ENCODE results near the gene WDR72. TPM values are rescaled to one million over a fixed set of nuclear protein-coding genes. Genes with fewer than 3 reads are reported as not detected.

Gene WDR72
- total and polyA plus RNA-seq, 2 of the 13 experiments (the other 11 are each of a cell fraction or from before 2014, with no cell fraction given): 0.21 to 0.60 TPM

DNA sequence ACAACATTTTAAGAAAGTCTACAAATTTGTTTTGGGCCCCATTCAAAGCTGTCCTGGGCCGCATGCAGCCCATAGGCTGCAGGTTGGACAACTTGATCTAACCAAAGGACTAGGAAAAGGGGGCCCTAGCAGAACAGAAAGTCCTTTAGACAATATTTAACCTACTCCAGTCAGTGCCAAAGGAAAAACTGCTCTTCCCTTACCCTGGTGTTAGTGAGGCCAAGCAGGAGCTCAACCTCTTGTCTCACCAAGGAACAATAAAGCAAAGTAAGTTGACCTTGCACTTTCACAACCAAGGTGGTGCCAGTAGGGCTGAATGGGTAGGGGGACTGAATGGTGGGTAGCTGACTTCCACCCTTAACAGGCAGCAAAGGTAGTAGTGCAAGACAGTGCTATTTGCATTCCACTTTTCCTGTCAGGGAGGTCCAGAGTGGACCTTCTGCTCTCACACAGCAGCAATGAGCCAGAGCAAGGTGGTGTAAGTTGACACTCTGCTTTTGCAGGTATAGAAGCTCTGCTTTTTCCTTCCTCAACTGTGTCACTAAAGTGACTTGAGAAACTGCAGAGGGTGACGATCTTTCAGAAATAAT is 124.9 kb downstream of the WDR72 start:
- ChIA-PET POLR2A (no interaction called here), CTCF (ENCODE audit: low intra/inter-chr PET ratio, low total read pairs) (no interaction called here)
- Histone ChIP-seq H3K27ac (ENCODE audit: extremely low read length, insufficient read depth, low read length) (peak overlapping the region; percentile 27), H3K79me2 (ENCODE audit: insufficient read depth, low read length) (no peaks in the 10 kb centered on the region), H4K20me1 (ENCODE audit: insufficient read depth, low read length) (no peaks in the 10 kb centered on the region), H3K4me1 (ENCODE audit: insufficient read depth, low read length) (peaks cover 15% of the 10 kb centered on the region), H2AFZ (ENCODE audit: low read length) (no peak overlapping the region), H3K9ac (ENCODE audit: insufficient read depth, low read depth, low read length) (no peak overlapping the region), H3K9me3 (ENCODE audit: low read length) (peaks cover 21% of the 10 kb centered on the region), H3K4me3 (replicated peaks in 1 of 3; ENCODE audit: insufficient read depth in 1 of 3, low read depth in 2 of 3, low read length in 3 of 3) (no peak overlapping the region; a peak in 1 of 6 replicates), H3K36me3 (replicated peaks in 1 of 2; ENCODE audit: control insufficient read depth in 1 of 2, insufficient read depth in 2 of 2, low read length in 2 of 2) (no peaks in the 10 kb centered on the region), H3K4me2 (ENCODE audit: low read depth, low read length) (peak overlapping the region; percentile 69), H3K27me3 (ENCODE audit: control insufficient read depth in 1 of 2, insufficient read depth in 2 of 2, low read length in 2 of 2) (no peaks in the 10 kb centered on the region)
- FAIRE-seq (no peak), DNase-seq (ENCODE audit: low spot score) (no peak), ATAC-seq (peak; percentile 94)
- in situ Hi-C loops (cut with HindIII; ENCODE audit: extremely low pct_ligation_motif_present, low pct_unique_long_range_greater_than_20kb) (no loop called here), intact Hi-C loops (cut with micrococcal nuclease; ENCODE audit: unreplicated experiment) (no loop called here)
- BruUV-seq (replicated peaks): no TSS peak
- whole genome bisulfite sequencing (ENCODE audit: low lambda C conversion rate): 26% methylated on average over 2 of the region's 2 CpGs
- TF ChIP-seq, protein P1, sequence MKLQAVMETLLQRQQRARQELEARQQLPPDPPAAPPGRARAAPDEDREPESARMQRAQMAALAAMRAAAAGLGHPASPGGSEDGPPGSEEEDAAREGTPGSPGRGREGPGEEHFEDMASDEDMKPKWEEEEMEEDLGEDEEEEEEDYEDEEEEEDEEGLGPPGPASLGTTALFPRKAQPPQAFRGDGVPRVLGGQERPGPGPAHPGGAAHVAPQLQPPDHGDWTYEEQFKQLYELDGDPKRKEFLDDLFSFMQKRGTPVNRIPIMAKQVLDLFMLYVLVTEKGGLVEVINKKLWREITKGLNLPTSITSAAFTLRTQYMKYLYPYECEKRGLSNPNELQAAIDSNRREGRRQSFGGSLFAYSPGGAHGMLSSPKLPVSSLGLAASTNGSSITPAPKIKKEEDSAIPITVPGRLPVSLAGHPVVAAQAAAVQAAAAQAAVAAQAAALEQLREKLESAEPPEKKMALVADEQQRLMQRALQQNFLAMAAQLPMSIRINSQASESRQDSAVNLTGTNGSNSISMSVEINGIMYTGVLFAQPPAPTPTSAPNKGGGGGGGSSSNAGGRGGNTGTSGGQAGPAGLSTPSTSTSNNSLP (IDR thresholded peaks at IDR 0.05; ENCODE audit: low read depth, low read length): no peak
- TF ChIP-seq ZNF17 (CRISPR knock-in tag; IDR thresholded peaks at IDR 0.05): no peak
- TF ChIP-seq, protein P2, sequence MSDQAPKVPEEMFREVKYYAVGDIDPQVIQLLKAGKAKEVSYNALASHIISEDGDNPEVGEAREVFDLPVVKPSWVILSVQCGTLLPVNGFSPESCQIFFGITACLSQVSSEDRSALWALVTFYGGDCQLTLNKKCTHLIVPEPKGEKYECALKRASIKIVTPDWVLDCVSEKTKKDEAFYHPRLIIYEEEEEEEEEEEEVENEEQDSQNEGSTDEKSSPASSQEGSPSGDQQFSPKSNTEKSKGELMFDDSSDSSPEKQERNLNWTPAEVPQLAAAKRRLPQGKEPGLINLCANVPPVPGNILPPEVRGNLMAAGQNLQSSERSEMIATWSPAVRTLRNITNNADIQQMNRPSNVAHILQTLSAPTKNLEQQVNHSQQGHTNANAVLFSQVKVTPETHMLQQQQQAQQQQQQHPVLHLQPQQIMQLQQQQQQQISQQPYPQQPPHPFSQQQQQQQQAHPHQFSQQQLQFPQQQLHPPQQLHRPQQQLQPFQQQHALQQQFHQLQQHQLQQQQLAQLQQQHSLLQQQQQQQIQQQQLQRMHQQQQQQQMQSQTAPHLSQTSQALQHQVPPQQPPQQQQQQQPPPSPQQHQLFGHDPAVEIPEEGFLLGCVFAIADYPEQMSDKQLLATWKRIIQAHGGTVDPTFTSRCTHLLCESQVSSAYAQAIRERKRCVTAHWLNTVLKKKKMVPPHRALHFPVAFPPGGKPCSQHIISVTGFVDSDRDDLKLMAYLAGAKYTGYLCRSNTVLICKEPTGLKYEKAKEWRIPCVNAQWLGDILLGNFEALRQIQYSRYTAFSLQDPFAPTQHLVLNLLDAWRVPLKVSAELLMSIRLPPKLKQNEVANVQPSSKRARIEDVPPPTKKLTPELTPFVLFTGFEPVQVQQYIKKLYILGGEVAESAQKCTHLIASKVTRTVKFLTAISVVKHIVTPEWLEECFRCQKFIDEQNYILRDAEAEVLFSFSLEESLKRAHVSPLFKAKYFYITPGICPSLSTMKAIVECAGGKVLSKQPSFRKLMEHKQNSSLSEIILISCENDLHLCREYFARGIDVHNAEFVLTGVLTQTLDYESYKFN (CRISPR knock-in tag; conservative IDR thresholded peaks at IDR 0.05): peak; percentile 62
- no peak for TF ChIP-seq REPIN1 (CRISPR knock-in tag; IDR thresholded peaks at IDR 0.05; ENCODE audit: borderline replicate concordance, low read depth)
- no peak for TF ChIP-seq RFXANK (CRISPR knock-in tag; IDR thresholded peaks at IDR 0.05)
- TF ChIP-seq, protein P3, sequence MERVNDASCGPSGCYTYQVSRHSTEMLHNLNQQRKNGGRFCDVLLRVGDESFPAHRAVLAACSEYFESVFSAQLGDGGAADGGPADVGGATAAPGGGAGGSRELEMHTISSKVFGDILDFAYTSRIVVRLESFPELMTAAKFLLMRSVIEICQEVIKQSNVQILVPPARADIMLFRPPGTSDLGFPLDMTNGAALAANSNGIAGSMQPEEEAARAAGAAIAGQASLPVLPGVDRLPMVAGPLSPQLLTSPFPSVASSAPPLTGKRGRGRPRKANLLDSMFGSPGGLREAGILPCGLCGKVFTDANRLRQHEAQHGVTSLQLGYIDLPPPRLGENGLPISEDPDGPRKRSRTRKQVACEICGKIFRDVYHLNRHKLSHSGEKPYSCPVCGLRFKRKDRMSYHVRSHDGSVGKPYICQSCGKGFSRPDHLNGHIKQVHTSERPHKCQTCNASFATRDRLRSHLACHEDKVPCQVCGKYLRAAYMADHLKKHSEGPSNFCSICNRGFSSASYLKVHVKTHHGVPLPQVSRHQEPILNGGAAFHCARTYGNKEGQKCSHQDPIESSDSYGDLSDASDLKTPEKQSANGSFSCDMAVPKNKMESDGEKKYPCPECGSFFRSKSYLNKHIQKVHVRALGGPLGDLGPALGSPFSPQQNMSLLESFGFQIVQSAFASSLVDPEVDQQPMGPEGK (CRISPR knock-in tag; IDR thresholded peaks at IDR 0.05): no peak
- peak; percentile 31 to 36; a peak in 2 of 4 replicates for TF ChIP-seq MAFK (conservative IDR thresholded peaks at IDR 0.05 in 1 of 2, IDR thresholded peaks at IDR 0.05 in 1 of 2; ENCODE audit: low read length in 2 of 2)
- TF ChIP-seq, protein P4, sequence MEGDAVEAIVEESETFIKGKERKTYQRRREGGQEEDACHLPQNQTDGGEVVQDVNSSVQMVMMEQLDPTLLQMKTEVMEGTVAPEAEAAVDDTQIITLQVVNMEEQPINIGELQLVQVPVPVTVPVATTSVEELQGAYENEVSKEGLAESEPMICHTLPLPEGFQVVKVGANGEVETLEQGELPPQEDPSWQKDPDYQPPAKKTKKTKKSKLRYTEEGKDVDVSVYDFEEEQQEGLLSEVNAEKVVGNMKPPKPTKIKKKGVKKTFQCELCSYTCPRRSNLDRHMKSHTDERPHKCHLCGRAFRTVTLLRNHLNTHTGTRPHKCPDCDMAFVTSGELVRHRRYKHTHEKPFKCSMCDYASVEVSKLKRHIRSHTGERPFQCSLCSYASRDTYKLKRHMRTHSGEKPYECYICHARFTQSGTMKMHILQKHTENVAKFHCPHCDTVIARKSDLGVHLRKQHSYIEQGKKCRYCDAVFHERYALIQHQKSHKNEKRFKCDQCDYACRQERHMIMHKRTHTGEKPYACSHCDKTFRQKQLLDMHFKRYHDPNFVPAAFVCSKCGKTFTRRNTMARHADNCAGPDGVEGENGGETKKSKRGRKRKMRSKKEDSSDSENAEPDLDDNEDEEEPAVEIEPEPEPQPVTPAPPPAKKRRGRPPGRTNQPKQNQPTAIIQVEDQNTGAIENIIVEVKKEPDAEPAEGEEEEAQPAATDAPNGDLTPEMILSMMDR (CRISPR knock-in tag; IDR thresholded peaks at IDR 0.05): no peak
- TF ChIP-seq, protein P5, sequence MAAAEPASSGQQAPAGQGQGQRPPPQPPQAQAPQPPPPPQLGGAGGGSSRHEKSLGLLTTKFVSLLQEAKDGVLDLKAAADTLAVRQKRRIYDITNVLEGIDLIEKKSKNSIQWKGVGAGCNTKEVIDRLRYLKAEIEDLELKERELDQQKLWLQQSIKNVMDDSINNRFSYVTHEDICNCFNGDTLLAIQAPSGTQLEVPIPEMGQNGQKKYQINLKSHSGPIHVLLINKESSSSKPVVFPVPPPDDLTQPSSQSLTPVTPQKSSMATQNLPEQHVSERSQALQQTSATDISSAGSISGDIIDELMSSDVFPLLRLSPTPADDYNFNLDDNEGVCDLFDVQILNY (CRISPR knock-in tag; conservative IDR thresholded peaks at IDR 0.05): no peak
- TF ChIP-seq, protein P6, sequence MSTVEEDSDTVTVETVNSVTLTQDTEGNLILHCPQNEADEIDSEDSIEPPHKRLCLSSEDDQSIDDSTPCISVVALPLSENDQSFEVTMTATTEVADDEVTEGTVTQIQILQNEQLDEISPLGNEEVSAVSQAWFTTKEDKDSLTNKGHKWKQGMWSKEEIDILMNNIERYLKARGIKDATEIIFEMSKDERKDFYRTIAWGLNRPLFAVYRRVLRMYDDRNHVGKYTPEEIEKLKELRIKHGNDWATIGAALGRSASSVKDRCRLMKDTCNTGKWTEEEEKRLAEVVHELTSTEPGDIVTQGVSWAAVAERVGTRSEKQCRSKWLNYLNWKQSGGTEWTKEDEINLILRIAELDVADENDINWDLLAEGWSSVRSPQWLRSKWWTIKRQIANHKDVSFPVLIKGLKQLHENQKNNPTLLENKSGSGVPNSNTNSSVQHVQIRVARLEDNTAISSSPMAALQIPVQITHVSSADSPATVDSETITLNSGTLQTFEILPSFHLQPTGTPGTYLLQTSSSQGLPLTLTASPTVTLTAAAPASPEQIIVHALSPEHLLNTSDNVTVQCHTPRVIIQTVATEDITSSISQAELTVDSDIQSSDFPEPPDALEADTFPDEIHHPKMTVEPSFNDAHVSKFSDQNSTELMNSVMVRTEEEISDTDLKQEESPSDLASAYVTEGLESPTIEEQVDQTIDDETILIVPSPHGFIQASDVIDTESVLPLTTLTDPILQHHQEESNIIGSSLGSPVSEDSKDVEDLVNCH (CRISPR knock-in tag; IDR thresholded peaks at IDR 0.05): no peak
- TF ChIP-seq ZMYM4 (CRISPR knock-in tag; IDR thresholded peaks at IDR 0.05): peak; percentile 65

All from HepG2 (cell line).